ENCODE results near the gene ADCY2.

- TF ChIP-seq POLR2AphosphoS5 (IDR thresholded peaks at IDR 0.05; ENCODE audit: low read depth, low read length) (no peak), POLR2A (IDR thresholded peaks at IDR 0.05; ENCODE audit: low read depth, low read length) (no peak)
Observed at GRCh38 chr5:7787770-7788169, 391.8 kb downstream of the ADCY2 start.

All from GM12892 (cell line).